Endothelial cell of umbilical vein (primary cell): ENCODE results near the gene COPS3. TPM values are rescaled to one million over a fixed set of nuclear protein-coding genes. Genes with fewer than 3 reads are reported as not detected.

Experiments used
- BruUV-seq: library from RNA; stranded (reverse); fragments of 400-500 nt; replicated peaks from 2 replicates; lab custom pipeline; 2021; lab: Mats Ljungman, UMichigan
- CTCF ChIA-PET: fragments of 300-600, 350-600 bp; sonication (Branson Sonifier 250); formaldehyde crosslinking; loops from one replicate; lab custom pipeline; 2021; ENCODE audit warnings: antibody characterized with exemption, inconsistent platforms; lab: Charles Lee
- POLR2A ChIA-PET: fragments of 300-600, 350-600 bp; sonication (Branson Sonifier 250); formaldehyde crosslinking; loops from one replicate; lab custom pipeline; 2021; ENCODE audit warnings: antibody characterized with exemption, inconsistent platforms; lab: Charles Lee
- DNase-seq: peaks from one replicate; pipeline ENCODE4 v3.0.0-alpha.2; 2011; ENCODE audit warnings: low read depth, low spot score
- FAIRE-seq: peaks from 2 replicates; lab custom pipeline; 2011; peaks lifted over from hg19 to GRCh38; lab: Jason Lieb, UNC
- H2AFZ ChIP-seq: 2 replicates; pipeline ENCODE4 v1.6.0; 2012; ENCODE audit warnings: low read depth, low read length, control low read depth, inconsistent platforms
- H3K27ac ChIP-seq: 2 replicates; pipeline ENCODE4 v1.5.1; 2011; ENCODE audit warnings: low read depth, mild to moderate bottlenecking, control low read depth, low read length, moderate library complexity; ENCODE audit not compliant: insufficient read depth
- H3K27me3 ChIP-seq, 2 experiments: 2 replicates each; pipeline versions ENCODE4 v1.6.0 to v1.6.1; 2011; ENCODE audit warnings: low read length in 2 of 2, mixed read lengths in 1 of 2; ENCODE audit not compliant: control insufficient read depth in 2 of 2, insufficient read depth in 2 of 2
- H3K36me3 ChIP-seq, 2 experiments: 2 replicates in 1 of 2; 3 replicates in 1 of 2; pipeline ENCODE4 v1.5.1; 2011; ENCODE audit warnings: low read length in 2 of 2, mild to moderate bottlenecking in 1 of 2, moderate library complexity in 1 of 2; ENCODE audit not compliant: control insufficient read depth in 2 of 2, insufficient read depth in 2 of 2; ENCODE audit errors: extremely low read depth in 1 of 2
- H3K4me1 ChIP-seq: 3 replicates; pipeline ENCODE4 v1.5.1; 2011; ENCODE audit warnings: mild to moderate bottlenecking, low read length; ENCODE audit not compliant: control insufficient read depth, insufficient read depth; ENCODE audit errors: extremely low read depth
- H3K4me2 ChIP-seq: 2 replicates; pipeline ENCODE4 v1.6.1; 2011; ENCODE audit warnings: low read length, control low read depth, mixed read lengths; ENCODE audit not compliant: insufficient read depth
- H3K4me3 ChIP-seq, 3 experiments: fragments of 200-600 bp in 1 of 3; sonication (generic), shearing (Covaris generic) in 1 of 3; replicated peaks in 1 of 3; 2 replicates each; pipeline ENCODE4 v1.5.1; 2011 to 2016; ENCODE audit warnings: control low read depth in 3 of 3, low read length in 3 of 3, mild to moderate bottlenecking in 2 of 3, inconsistent platforms in 1 of 3, low read depth in 1 of 3, moderate library complexity in 1 of 3; ENCODE audit not compliant: insufficient read depth in 1 of 3
- H3K79me2 ChIP-seq: 2 replicates; pipeline ENCODE4 v1.6.0; 2012; ENCODE audit warnings: low read length, inconsistent platforms; ENCODE audit not compliant: control insufficient read depth, insufficient read depth
- H3K9ac ChIP-seq: replicated peaks from 2 replicates; pipeline ENCODE3; 2011; ENCODE audit warnings: low read length, control low read depth; ENCODE audit not compliant: insufficient read depth; ENCODE audit errors: extremely low read depth
- H3K9me1 ChIP-seq: replicated peaks from 3 replicates; pipeline ENCODE4 v1.6.0; 2011; ENCODE audit warnings: mild to moderate bottlenecking, low read length; ENCODE audit not compliant: control insufficient read depth, insufficient read depth; ENCODE audit errors: extremely low read depth
- H3K9me3 ChIP-seq: replicated peaks from 2 replicates; pipeline ENCODE4 v1.5.1; 2012; ENCODE audit warnings: low read length, inconsistent platforms; ENCODE audit not compliant: control insufficient read depth, insufficient read depth
- H4K20me1 ChIP-seq: replicated peaks from 2 replicates; pipeline ENCODE3; 2011; ENCODE audit warnings: mild to moderate bottlenecking, low read length; ENCODE audit not compliant: control insufficient read depth, insufficient read depth; ENCODE audit errors: extremely low read depth
- CTCF ChIP-seq, 2 donors: IDR thresholded peaks; 1 replicate in 1 of 2; 2 replicates in 1 of 2; pipeline ENCODE4 v1.5.1; 2011; ENCODE audit warnings: low read length in 2 of 2, mild to moderate bottlenecking in 2 of 2, moderate library complexity in 2 of 2, control low read depth in 1 of 2, inconsistent platforms in 1 of 2, low read depth in 1 of 2; ENCODE audit not compliant: insufficient read depth in 1 of 2; ENCODE audit errors: extremely low read depth in 1 of 2
- EZH2 ChIP-seq: IDR thresholded peaks from 2 replicates; pipeline ENCODE4 v1.6.1; 2012; ENCODE audit warnings: borderline replicate concordance, low read depth, mild to moderate bottlenecking, moderate library complexity, low read length, inconsistent platforms; ENCODE audit not compliant: severe bottlenecking
- FOS ChIP-seq: IDR thresholded peaks from 2 replicates; pipeline ENCODE4 v1.6.1; 2011; ENCODE audit warnings: mild to moderate bottlenecking, low read length, moderate library complexity, borderline replicate concordance; ENCODE audit not compliant: insufficient read depth
- GATA2 ChIP-seq: IDR thresholded peaks from 2 replicates; pipeline ENCODE4 v1.7.0; 2011; ENCODE audit warnings: low read depth, mild to moderate bottlenecking, moderate library complexity, mixed read lengths, low read length; ENCODE audit not compliant: insufficient read length, insufficient read depth
- JUN ChIP-seq: IDR thresholded peaks from 2 replicates; pipeline ENCODE4 v1.6.1; 2011; ENCODE audit warnings: borderline replicate concordance, low read depth; ENCODE audit not compliant: insufficient read length, insufficient read depth
- MAX ChIP-seq: IDR thresholded peaks from 2 replicates; pipeline ENCODE4 v1.6.1; 2011; ENCODE audit not compliant: insufficient read depth, insufficient read length
- MYC ChIP-seq: IDR thresholded peaks from one replicate; pipeline ENCODE4 v1.6.1; 2011; ENCODE audit warnings: mild to moderate bottlenecking, low read depth, low read length
- POLR2A ChIP-seq: IDR thresholded peaks from 2 replicates; pipeline ENCODE4 v1.6.1; 2012; ENCODE audit warnings: low read depth, mild to moderate bottlenecking, control low read depth, low read length
- POLR2AphosphoS5 ChIP-seq: IDR thresholded peaks from 2 replicates; pipeline ENCODE4 v1.6.1; 2012; ENCODE audit warnings: low read depth, mild to moderate bottlenecking, control low read depth, low read length, moderate library complexity; ENCODE audit not compliant: insufficient read depth
- dilution Hi-C: fragments of 300-500 bp; cut with MboI; formaldehyde crosslinking; loops from one replicate; pipeline ENCODE4 v1.15.0; 2019; ENCODE audit warnings: low sequenced_read_pairs; ENCODE audit not compliant: extremely low pct_ligation_motif_present
- intact Hi-C: fragments of 100-400 bp; cut with micrococcal nuclease; formaldehyde crosslinking; loops from one replicate; pipeline ENCODE4 v1.10.0; 2022
- polyA plus RNA-seq, 4 experiments: library from polyadenylated mRNA; depleted of rRNA in 3 of 4; stranded (reverse) in 3 of 4; unstranded in 1 of 4; fragments of >200 nt; gene quantifications; 2 replicates each; pipeline versions ENCODE4 v1.2.1 to v1.2.3, GENCODE V29; 2011 to 2012; ENCODE audit warnings: missing spikeins in 1 of 4
- total RNA-seq: library from RNA; stranded (reverse); gene quantifications from 2 replicates; pipeline ENCODE4 v1.2.3, GENCODE V29; 2021

Gene COPS3
- total and polyA plus RNA-seq, 2 donors (not counting 3 experiments of a cell fraction or from before 2014, with no cell fraction given) = 54.8 to 80.9 TPM

GRCh38 chr17:17254036-17254435 is 27.0 kb downstream of the COPS3 start:
- dilution Hi-C loops (no loop called here), intact Hi-C loops (no loop called here)
- no peaks in the 10 kb centered on the region for H3K4me1 ChIP-seq
- no peaks in the 10 kb centered on the region for H3K9me1 ChIP-seq
- POLR2A ChIA-PET = no interaction called here
- no peak overlapping the region for H3K9ac ChIP-seq
- no peak for FAIRE-seq
- H3K27me3 ChIP-seq = no peaks in the 10 kb centered on the region
- H3K4me3 ChIP-seq = no peak overlapping the region
- H3K27ac ChIP-seq = no peak overlapping the region
- H4K20me1 ChIP-seq = no peaks in the 10 kb centered on the region
- no TSS peak for BruUV-seq
- no peak overlapping the region for H2AFZ ChIP-seq
- no peak overlapping the region for H3K4me2 ChIP-seq
- H3K9me3 ChIP-seq = no peaks in the 10 kb centered on the region
- TF ChIP-seq EZH2 = no peak
- no peak for TF ChIP-seq MAX
- no peak for TF ChIP-seq FOS
- no peak for TF ChIP-seq CTCF (IDR thresholded peaks at IDR 0.05; ENCODE audit: extremely low read depth in 1 of 2, insufficient read depth in 1 of 2, low read depth in 1 of 2, low read length in 2 of 2)
- CTCF ChIA-PET = no interaction called here
- no peak for DNase-seq
- no peaks in the 10 kb centered on the region for H3K79me2 ChIP-seq
- H3K36me3 ChIP-seq = peaks cover 14 to 21% of the 10 kb centered on the region in 2 experiments

- no TSS peak for BruUV-seq
- no peaks in the 10 kb centered on the region for H3K27me3 ChIP-seq
- ChIA-PET POLR2A (no interaction called here), CTCF (interaction anchor here (1.0 kb wide), 1 partner anchor 9 kb away, joined by 3 read pairs; no protein-coding TSS in a partner anchor)
- no peaks in the 10 kb centered on the region for H3K79me2 ChIP-seq
- H3K36me3 ChIP-seq = peaks cover 12 to 21% of the 10 kb centered on the region in 2 experiments
- no peaks in the 10 kb centered on the region for H4K20me1 ChIP-seq
- DNase-seq (no peak), FAIRE-seq (no peak)
- H3K4me2 ChIP-seq = no peak overlapping the region
- dilution Hi-C loops (no loop called here), intact Hi-C loops (no loop called here)
- H3K9me3 ChIP-seq = no peaks in the 10 kb centered on the region
- no peak overlapping the region for H3K9ac ChIP-seq
- no peak overlapping the region for H3K4me3 ChIP-seq
- H2AFZ ChIP-seq = no peak overlapping the region
- no peak for TF ChIP-seq FOS
- no peak for TF ChIP-seq GATA2
- no peak for TF ChIP-seq CTCF (IDR thresholded peaks at IDR 0.05; ENCODE audit: extremely low read depth in 1 of 2, insufficient read depth in 1 of 2, low read depth in 1 of 2, low read length in 2 of 2)
- no peak for TF ChIP-seq POLR2A
- TF ChIP-seq JUN = no peak
- TF ChIP-seq POLR2AphosphoS5 = no peak
- TF ChIP-seq EZH2 = no peak
- TF ChIP-seq MAX = no peak
- TF ChIP-seq MYC = no peak
- H3K9me1 ChIP-seq = no peaks in the 10 kb centered on the region
- H3K4me1 ChIP-seq = no peaks in the 10 kb centered on the region
- no peak overlapping the region for H3K27ac ChIP-seq
Measured at GRCh38 chr17:17253406-17253805, 27.6 kb downstream of the COPS3 start.
